Thyroid gland (tissue), 4 donors: Measurements from ENCODE around the gene DIAPH1. TPM values are rescaled to one million over a fixed set of nuclear protein-coding genes. Genes with fewer than 3 reads are reported as not detected.
A peak's percentile ranks its signal among the peaks of the same experiment; 100 is the strongest.

Experiments
- DNase-seq, 2 donors: peaks; one replicate each; pipeline ENCODE4 v3.0.0-alpha.2; 2019
- H3K27ac ChIP-seq, 3 donors: fragments of 200-600 bp; sonication (generic); 1 replicate in 2 of 3; 2 replicates in 1 of 3; pipeline ENCODE4 v1.5.1; 2016 to 2019; ENCODE audit warnings: mild to moderate bottlenecking in 1 of 3, moderate library complexity in 1 of 3
- H3K27me3 ChIP-seq: fragments of 200-600 bp; sonication (generic); one replicate; pipeline ENCODE4 v1.5.1; 2019
- H3K36me3 ChIP-seq, 2 donors: fragments of 200-600 bp; sonication (generic); one replicate each; pipeline ENCODE4 v1.5.1; 2016 to 2019
- H3K4me1 ChIP-seq, 2 donors: fragments of 200-600 bp; sonication (generic); one replicate each; pipeline ENCODE4 v1.5.1; 2017 to 2019
- H3K4me3 ChIP-seq, 3 donors: fragments of 200-600 bp; sonication (generic); replicated peaks in 1 of 3; 1 replicate in 2 of 3; 2 replicates in 1 of 3; pipeline ENCODE4 v1.5.1; 2016; ENCODE audit warnings: mild to moderate bottlenecking in 1 of 3
- H3K9me3 ChIP-seq: fragments of 200-600 bp; sonication (generic); one replicate; pipeline ENCODE4 v1.5.1; 2017
- CTCF ChIP-seq, 6 experiments: fragments of 200-600 bp in 3 of 6; fragments of 450-650 bp in 3 of 6; sonication (generic) in 3 of 6; IDR thresholded peaks; one replicate each; pipeline ENCODE4 v1.5.1; 2016 to 2019; ENCODE audit warnings: antibody characterized with exemption in 6 of 6, mild to moderate bottlenecking in 2 of 6, inconsistent platforms in 1 of 6, moderate library complexity in 1 of 6
- POLR2A ChIP-seq, 2 donors: fragments of 450-650 bp; IDR thresholded peaks; one replicate each; pipeline ENCODE4 v1.6.1; 2017; ENCODE audit warnings: antibody characterized with exemption in 2 of 2, mild to moderate bottlenecking in 2 of 2, moderate library complexity in 1 of 2
- WGBS, 2 donors: methylation state at CpG; one replicate each; pipeline ENCODE4 v1.1.5; 2017; 5-methylcytosine and 5-hydroxymethylcytosine counted together
- intact Hi-C: fragments of 100-400 bp; cut with DNase I; formaldehyde crosslinking; loops from one replicate; pipeline ENCODE4 v1.15.1; 2023
- total RNA-seq, 4 donors: library from RNA; depleted of rRNA; stranded (reverse); fragments of >200 nt; gene quantifications; one replicate each; pipeline ENCODE4 v1.2.3, GENCODE V29; 2016

DIAPH1 gene
- total RNA-seq, 4 donors from 2014 or later = 82.1 to 103 (median 89.7) TPM

DNA sequence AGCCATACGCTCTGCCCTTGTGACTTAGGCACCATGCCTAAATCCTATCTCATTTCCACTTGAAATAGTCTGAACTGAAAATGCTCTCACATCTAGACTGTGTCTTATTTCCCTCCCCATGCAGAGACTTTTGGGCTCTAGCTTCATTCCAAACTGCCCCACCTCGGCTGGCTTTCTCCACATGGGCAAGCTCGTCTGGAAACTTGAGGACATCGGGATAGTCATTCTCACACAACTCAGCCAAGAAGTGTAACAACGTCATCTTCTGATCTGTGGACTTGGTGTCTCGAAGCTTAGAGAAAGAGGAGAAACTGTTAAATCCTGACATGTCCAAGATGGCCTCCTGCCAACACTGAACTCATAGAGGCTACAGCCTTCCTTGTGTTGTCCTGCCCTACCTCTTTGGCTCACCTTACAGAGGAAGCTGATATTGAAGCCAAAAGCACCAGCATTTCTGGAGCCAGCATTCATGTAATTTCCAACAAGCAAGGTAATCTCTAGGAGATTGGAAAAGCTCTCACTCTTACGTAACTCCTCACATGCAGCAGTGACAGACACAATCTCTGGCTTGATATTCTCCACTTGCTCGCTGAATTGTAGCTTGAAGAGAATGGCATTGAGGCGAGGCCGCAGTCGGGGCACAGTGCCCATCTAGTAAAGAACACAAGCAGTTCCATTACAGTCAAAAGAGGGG is 90.4 kb downstream of the DIAPH1 start:
- Histone ChIP-seq H3K27me3 (no peaks in the 10 kb centered on the region), H3K27ac (peak overlapping the region; percentile 39 to 68 (median 59)), H3K4me3 (no peak overlapping the region), H3K4me1 (peaks cover 5 to 33% of the 10 kb centered on the region in 2 donors), H3K9me3 (no peaks in the 10 kb centered on the region), H3K36me3 (peaks cover 10 to 19% of the 10 kb centered on the region in 2 donors)
- peak; percentile 60 to 77 for DNase-seq
- TF ChIP-seq CTCF (IDR thresholded peaks at IDR 0.05) (no peak), POLR2A (IDR thresholded peaks at IDR 0.05) (no peak)
- intact Hi-C loops = no loop called here
- WGBS, 2 donors = 78 to 79% methylated on average over 11 of the region's 11 CpGs

DNA sequence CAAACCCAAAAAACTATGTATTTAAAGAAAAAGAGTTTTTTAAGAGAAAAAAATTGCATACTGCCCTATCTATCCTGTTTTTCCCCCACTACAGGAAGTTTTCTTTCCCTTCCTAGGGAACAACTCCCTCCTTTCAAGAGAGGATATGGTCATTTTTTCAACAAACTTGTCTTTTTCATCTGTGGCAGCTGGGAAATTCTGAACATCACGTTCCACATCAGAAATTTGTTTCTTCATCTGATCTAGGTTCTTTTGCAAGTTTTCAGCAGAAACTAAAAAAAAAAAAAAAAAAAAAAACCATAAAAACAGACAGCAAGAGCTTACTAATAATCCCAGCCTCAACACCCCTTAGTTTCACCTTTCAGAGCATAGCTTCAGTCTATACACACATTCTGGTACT is 91.4 kb downstream of the DIAPH1 start:
- intact Hi-C loops = no loop called here
- TF ChIP-seq POLR2A (IDR thresholded peaks at IDR 0.05) (no peak), CTCF (IDR thresholded peaks at IDR 0.05) (no peak)
- DNase-seq = no peak
- H3K4me3 ChIP-seq = no peak overlapping the region
- peaks cover 9 to 19% of the 10 kb centered on the region in 2 donors for H3K36me3 ChIP-seq
- H3K27ac ChIP-seq = no peak overlapping the region
- no peaks in the 10 kb centered on the region for H3K9me3 ChIP-seq
- peaks cover 5 to 33% of the 10 kb centered on the region in 2 donors for H3K4me1 ChIP-seq
- 69 to 75% methylated on average over 1 of the region's 1 CpG for WGBS, 2 donors
- no peaks in the 10 kb centered on the region for H3K27me3 ChIP-seq

DNA sequence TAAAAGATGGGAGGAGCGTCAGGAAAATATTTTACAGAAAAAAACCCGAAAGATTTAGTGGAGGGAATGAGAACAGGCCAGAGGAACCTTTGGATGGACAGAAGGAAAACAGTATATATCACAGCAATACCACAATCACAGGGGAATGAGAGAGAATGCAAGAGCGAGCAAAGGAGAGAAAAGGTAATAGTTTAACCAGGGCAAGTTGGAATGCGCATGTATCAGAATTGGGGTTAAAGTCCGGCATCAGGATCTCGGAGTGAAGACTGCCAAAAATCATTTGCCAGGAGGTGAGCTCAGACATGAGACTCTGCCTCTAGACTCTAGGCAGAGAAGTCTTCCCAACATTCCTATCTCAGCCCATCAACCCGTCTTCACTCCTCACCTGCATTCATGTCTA is 93.1 kb downstream of the DIAPH1 start:
- Histone ChIP-seq H3K27ac (no peak overlapping the region), H3K9me3 (no peaks in the 10 kb centered on the region), H3K27me3 (no peaks in the 10 kb centered on the region), H3K4me3 (no peak overlapping the region), H3K36me3 (peaks cover 9 to 19% of the 10 kb centered on the region in 2 donors), H3K4me1 (peaks cover 5 to 43% of the 10 kb centered on the region in 2 donors)
- intact Hi-C loops = no loop called here
- TF ChIP-seq CTCF (IDR thresholded peaks at IDR 0.05) = no peak
- TF ChIP-seq POLR2A (IDR thresholded peaks at IDR 0.05) = no peak
- no peak for DNase-seq
- WGBS, 2 donors = 82 to 91% methylated on average over 7 of the region's 7 CpGs

- peak; percentile 85 to 86 for DNase-seq
- 43 to 50% methylated on average over 10 to 12 of the region's 12 CpGs for WGBS, 2 donors
- intact Hi-C loops = no loop called here
- Histone ChIP-seq H3K27ac (peak overlapping the region in 2 of 3 donors; percentile 15 to 38), H3K4me3 (no peak overlapping the region), H3K9me3 (no peaks in the 10 kb centered on the region), H3K4me1 (peaks cover 5 to 46% of the 10 kb centered on the region in 2 donors), H3K36me3 (peaks cover 9 to 19% of the 10 kb centered on the region in 2 donors), H3K27me3 (no peaks in the 10 kb centered on the region)
- TF ChIP-seq CTCF (IDR thresholded peaks at IDR 0.05) = peak; percentile 97 to 99 (median 99)
- peak in 1 of 2 donors; percentile 5 for TF ChIP-seq POLR2A (IDR thresholded peaks at IDR 0.05)
Observed at GRCh38 chr5:141524604-141525597, 93.9 kb downstream of the DIAPH1 start.
